HL-60 (cell line): ENCODE data around the gene CTNNA3.

Experiments used
- DNase-seq, 2 experiments: peaks; one replicate each; pipeline ENCODE4 v3.0.0-alpha.2; 2010 to 2020; ENCODE audit warnings: low read depth in 1 of 2, low spot score in 1 of 2
- H3K27ac ChIP-seq: fragments of 250-450 bp; sonication (Bioruptor Pico); replicated peaks from 2 replicates; pipeline ENCODE4 v1.5.1; 2020; ENCODE audit warnings: mild to moderate bottlenecking, moderate library complexity
- H3K27me3 ChIP-seq: fragments of 250-450 bp; sonication (Bioruptor Pico); 2 replicates; pipeline ENCODE4 v1.5.1; 2021; ENCODE audit warnings: mild to moderate bottlenecking, moderate library complexity; ENCODE audit not compliant: insufficient read depth, poor library complexity, severe bottlenecking
- H3K4me3 ChIP-seq: replicated peaks from 2 replicates; pipeline ENCODE4 v1.5.1; 2011; ENCODE audit warnings: mild to moderate bottlenecking, control low read depth, low read length; ENCODE audit not compliant: insufficient read depth
- CTCF ChIP-seq: IDR thresholded peaks from one replicate; pipeline ENCODE4 v1.5.1; 2011; ENCODE audit warnings: low read length, control low read depth, inconsistent platforms; ENCODE audit not compliant: insufficient read depth
- GABPA ChIP-seq: IDR thresholded peaks from 2 replicates; pipeline ENCODE4 v1.6.1; 2012; ENCODE audit warnings: low read depth
- POLR2AphosphoS5 ChIP-seq: IDR thresholded peaks from 2 replicates; pipeline ENCODE4 v1.6.1; 2012; ENCODE audit warnings: low read depth
- REST ChIP-seq: IDR thresholded peaks from 2 replicates; pipeline ENCODE4 v1.6.1; 2012; ENCODE audit warnings: low read depth; ENCODE audit not compliant: insufficient replicate concordance
- SPI1 ChIP-seq: IDR thresholded peaks from 2 replicates; pipeline ENCODE4 v1.6.1; 2012; ENCODE audit warnings: low read depth, mild to moderate bottlenecking, borderline replicate concordance

CTNNA3 gene

GRCh38 chr10:66929375-66929774 is 766.6 kb downstream of the CTNNA3 start:
- TF ChIP-seq REST (no peak), CTCF (no peak), GABPA (no peak)
- no peak for DNase-seq
- no peak overlapping the region for H3K4me3 ChIP-seq
- no peak overlapping the region for H3K27ac ChIP-seq
- peaks cover 14% of the 10 kb centered on the region for H3K27me3 ChIP-seq

GRCh38 chr10:66928776-66929175 is 767.2 kb downstream of the CTNNA3 start:
- H3K4me3 ChIP-seq = no peak overlapping the region
- TF ChIP-seq POLR2AphosphoS5 (no peak), REST (no peak), CTCF (no peak), SPI1 (no peak), GABPA (no peak)
- H3K27me3 ChIP-seq = peaks cover 14% of the 10 kb centered on the region
- no peak overlapping the region for H3K27ac ChIP-seq
- DNase-seq = no peak

- TF ChIP-seq SPI1 (no peak), GABPA (no peak), REST (no peak), CTCF (no peak), POLR2AphosphoS5 (no peak)
- H3K4me3 ChIP-seq = no peak overlapping the region
- peaks cover 14% of the 10 kb centered on the region for H3K27me3 ChIP-seq
- no peak overlapping the region for H3K27ac ChIP-seq
- no peak for DNase-seq
Observed at GRCh38 chr10:66927971-66928770, 767.8 kb downstream of the CTNNA3 start.
